MM.1S (cell line): ENCODE results near the gene RDH12.

Experiments used
- DNase-seq: peaks from one replicate; pipeline ENCODE4 v3.0.0-alpha.2; 2015
- H2AFZ ChIP-seq: fragments of 300-600 bp; sonication (generic); 2 replicates; pipeline ENCODE4 v1.6.0; 2016; ENCODE audit warnings: antibody characterized with exemption, low read length
- H3F3A ChIP-seq: fragments of 300-600 bp; sonication (generic); 2 replicates; pipeline ENCODE4 v1.6.1; 2016; ENCODE audit warnings: mild to moderate bottlenecking, antibody characterized with exemption, low read length, moderate library complexity, mixed read lengths; ENCODE audit not compliant: insufficient read depth
- H3K27ac ChIP-seq: fragments of 300-600 bp; sonication (generic); 2 replicates; pipeline ENCODE4 v1.5.1; 2016; ENCODE audit warnings: mild to moderate bottlenecking, low read length
- H3K27me3 ChIP-seq: fragments of 300-600 bp; sonication (generic); replicated peaks from 2 replicates; pipeline ENCODE4 v1.6.0; 2016; ENCODE audit warnings: low read length; ENCODE audit not compliant: insufficient read depth
- H3K36me3 ChIP-seq: fragments of 300-600 bp; sonication (generic); replicated peaks from 2 replicates; pipeline ENCODE4 v1.6.1; 2016; ENCODE audit warnings: mild to moderate bottlenecking, low read length, mixed read lengths; ENCODE audit not compliant: insufficient read depth
- H3K4me1 ChIP-seq: fragments of 300-600 bp; sonication (generic); 2 replicates; pipeline ENCODE4 v1.6.1; 2016; ENCODE audit warnings: low read length, mixed read lengths
- H3K4me2 ChIP-seq: fragments of 300-600 bp; sonication (generic); 2 replicates; pipeline ENCODE4 v1.6.0; 2016; ENCODE audit warnings: low read depth, low read length
- H3K4me3 ChIP-seq: fragments of 300-600 bp; sonication (generic); 2 replicates; pipeline ENCODE4 v1.5.1; 2016; ENCODE audit warnings: low read length, mixed read lengths
- H3K79me2 ChIP-seq: fragments of 300-600 bp; sonication (generic); 2 replicates; pipeline ENCODE4 v1.6.1; 2016; ENCODE audit warnings: mixed run types, low read length, mixed read lengths
- H3K9ac ChIP-seq: fragments of 300-600 bp; sonication (generic); 2 replicates; pipeline ENCODE4 v1.6.1; 2016; ENCODE audit warnings: low read length, mixed read lengths
- H3K9me2 ChIP-seq: fragments of 300-600 bp; sonication (generic); replicated peaks from 2 replicates; pipeline ENCODE4 v1.6.1; 2016; ENCODE audit warnings: mild to moderate bottlenecking, low read length, mixed read lengths; ENCODE audit not compliant: insufficient read depth
- H3K9me3 ChIP-seq: fragments of 300-600 bp; sonication (generic); replicated peaks from 2 replicates; pipeline ENCODE4 v1.6.1; 2016; ENCODE audit warnings: mild to moderate bottlenecking, low read length, mixed read lengths; ENCODE audit not compliant: insufficient read depth
- H4K20me1 ChIP-seq: fragments of 300-600 bp; sonication (generic); 2 replicates; pipeline ENCODE4 v1.6.1; 2016; ENCODE audit warnings: mild to moderate bottlenecking, low read length, moderate library complexity, mixed read lengths; ENCODE audit not compliant: insufficient read depth
- CTCF ChIP-seq: fragments of 300-600 bp; sonication (generic); IDR thresholded peaks from 2 replicates; pipeline ENCODE4 v1.5.1; 2016; ENCODE audit warnings: antibody characterized with exemption, low read length, mixed read lengths
- EZH2 ChIP-seq: fragments of 300-600 bp; sonication (generic); optimal IDR thresholded peaks from 2 replicates; pipeline ENCODE3; 2017; ENCODE audit warnings: low read depth, mild to moderate bottlenecking, antibody characterized with exemption, low read length, mixed read lengths
- EZH2phosphoT487 ChIP-seq: fragments of 300-600 bp; sonication (generic); IDR thresholded peaks from 2 replicates; pipeline ENCODE4 v1.6.1; 2018; ENCODE audit warnings: antibody characterized with exemption, low read length

Gene RDH12

GRCh38 chr14:67735336-67736147 lies 33.9 kb downstream of the RDH12 start:
- Histone ChIP-seq H3K79me2 (no peaks in the 10 kb centered on the region), H3K4me2 (no peak overlapping the region), H3K4me1 (no peaks in the 10 kb centered on the region), H4K20me1 (no peaks in the 10 kb centered on the region), H3K9ac (no peak overlapping the region), H3K9me2 (no peaks in the 10 kb centered on the region), H3K36me3 (no peaks in the 10 kb centered on the region), H2AFZ (no peak overlapping the region), H3K27ac (no peak overlapping the region), H3F3A (no peaks in the 10 kb centered on the region), H3K9me3 (no peaks in the 10 kb centered on the region), H3K4me3 (no peak overlapping the region), H3K27me3 (no peaks in the 10 kb centered on the region)
- TF ChIP-seq CTCF (no peak), EZH2 (no peak), EZH2phosphoT487 (no peak)
- DNase-seq = no peak

- no peak overlapping the region for H2AFZ ChIP-seq
- no peaks in the 10 kb centered on the region for H3K9me3 ChIP-seq
- H3K4me3 ChIP-seq = no peak overlapping the region
- no peaks in the 10 kb centered on the region for H3K36me3 ChIP-seq
- DNase-seq = no peak
- H3K4me2 ChIP-seq = no peak overlapping the region
- no peaks in the 10 kb centered on the region for H3K4me1 ChIP-seq
- no peaks in the 10 kb centered on the region for H3K79me2 ChIP-seq
- TF ChIP-seq EZH2 (no peak), CTCF (no peak), EZH2phosphoT487 (no peak)
- no peaks in the 10 kb centered on the region for H3F3A ChIP-seq
- no peaks in the 10 kb centered on the region for H4K20me1 ChIP-seq
- H3K9me2 ChIP-seq = no peaks in the 10 kb centered on the region
- H3K27me3 ChIP-seq = no peaks in the 10 kb centered on the region
- H3K27ac ChIP-seq = no peak overlapping the region
- H3K9ac ChIP-seq = no peak overlapping the region
Measured at GRCh38 chr14:67736771-67737170, 35.1 kb downstream of the RDH12 start.

GRCh38 chr14:67738740-67739504 lies 37.2 kb downstream of the RDH12 start:
- Histone ChIP-seq H3K27me3 (no peaks in the 10 kb centered on the region), H3K4me1 (no peaks in the 10 kb centered on the region), H3K4me3 (no peak overlapping the region), H2AFZ (no peak overlapping the region), H4K20me1 (no peaks in the 10 kb centered on the region), H3F3A (no peaks in the 10 kb centered on the region), H3K9me3 (no peaks in the 10 kb centered on the region), H3K27ac (no peak overlapping the region), H3K4me2 (no peak overlapping the region), H3K9ac (no peak overlapping the region), H3K79me2 (no peaks in the 10 kb centered on the region), H3K36me3 (no peaks in the 10 kb centered on the region), H3K9me2 (no peaks in the 10 kb centered on the region)
- no peak for TF ChIP-seq CTCF
- TF ChIP-seq EZH2phosphoT487 = no peak
- no peak for TF ChIP-seq EZH2
- no peak for DNase-seq
